Stromal cell of bone marrow (primary cell): ENCODE measurements around the gene CERK.

Experiments
- DNase-seq: peaks from one replicate; pipeline ENCODE4 v3.0.0-alpha.2; 2012; ENCODE audit warnings: low read depth

Gene CERK

GRCh38 chr22:46678003-46678657 lies 59.9 kb downstream of the CERK start:
- DNase-seq = no peak

GRCh38 chr22:46677323-46678002 lies 60.6 kb downstream of the CERK start:
- DNase-seq = no peak

GRCh38 chr22:46676881-46677280 lies 61.2 kb downstream of the CERK start:
- no peak for DNase-seq

GRCh38 chr22:46676479-46676878 lies 61.6 kb downstream of the CERK start:
- no peak for DNase-seq

GRCh38 chr22:46675938-46676337 lies 62.1 kb downstream of the CERK start:
- no peak for DNase-seq

- DNase-seq = no peak
Observed at GRCh38 chr22:46675479-46675878, 62.6 kb downstream of the CERK start.

- DNase-seq = no peak
Observed at GRCh38 chr22:46674906-46675305, 63.1 kb downstream of the CERK start.

GRCh38 chr22:46674367-46674781 lies 63.7 kb downstream of the CERK start:
- DNase-seq = no peak

GRCh38 chr22:46673662-46674236 lies 64.3 kb downstream of the CERK start:
- DNase-seq = no peak

- no peak for DNase-seq
Observed at GRCh38 chr22:46673205-46673604, 64.8 kb downstream of the CERK start.

GRCh38 chr22:46672731-46673130 lies 65.3 kb downstream of the CERK start:
- DNase-seq = no peak

- DNase-seq = no peak
Observed at GRCh38 chr22:46671824-46672432, 66.1 kb downstream of the CERK start.

- no peak for DNase-seq
Observed at GRCh38 chr22:46669201-46669600, 68.9 kb downstream of the CERK start.

- DNase-seq = no peak
Observed at GRCh38 chr22:46668116-46668515, 69.9 kb downstream of the CERK start.

GRCh38 chr22:46667245-46667623 lies 70.8 kb downstream of the CERK start:
- no peak for DNase-seq

GRCh38 chr22:46666577-46667244 lies 71.3 kb downstream of the CERK start:
- no peak for DNase-seq

- no peak for DNase-seq
Observed at GRCh38 chr22:46665751-46666280, 72.2 kb downstream of the CERK start.

- no peak for DNase-seq
Observed at GRCh38 chr22:46665151-46665695, 72.8 kb downstream of the CERK start.

GRCh38 chr22:46664301-46664855 lies 73.7 kb downstream of the CERK start:
- DNase-seq = no peak

- DNase-seq = no peak
Observed at GRCh38 chr22:46663436-46664100, 74.5 kb downstream of the CERK start.

- DNase-seq = no peak
Observed at GRCh38 chr22:46663001-46663400, 75.1 kb downstream of the CERK start.
